Activated T-helper 1 cell treated with Interleukin-2 at 50 U/mL for 16 hours (primary cell): Measurements from ENCODE around the gene KRTAP10-4.
"Not testable (repeated sequence)": the region's sequence is repeated elsewhere in the genome, so short reads cannot be mapped to it uniquely, and the experiment has no call there.

Experiments
- DNase-seq: peaks from one replicate; pipeline ENCODE4 v3.0.0-alpha.2; 2020; ENCODE audit warnings: low read depth

KRTAP10-4 gene

DNA sequence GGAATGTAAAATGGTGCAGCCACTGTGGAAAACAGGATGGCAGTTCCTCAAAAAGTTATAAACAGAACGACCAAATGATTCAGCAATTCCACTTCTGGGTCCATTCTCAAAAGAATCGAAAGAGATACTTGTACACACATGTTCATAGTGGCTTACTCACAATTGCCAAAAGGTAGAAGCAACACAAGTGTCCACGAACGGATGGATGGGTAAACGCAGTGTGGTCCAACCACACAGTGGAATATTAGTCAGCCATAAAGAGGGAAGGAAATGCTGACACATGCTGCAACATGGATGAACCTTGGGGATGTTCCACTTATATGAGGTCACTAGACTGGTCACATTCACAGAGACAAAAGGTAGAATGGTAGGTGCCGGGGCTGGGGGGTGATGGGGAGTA, 38.8 kb upstream of the KRTAP10-4 start:
- no peak for DNase-seq

DNA sequence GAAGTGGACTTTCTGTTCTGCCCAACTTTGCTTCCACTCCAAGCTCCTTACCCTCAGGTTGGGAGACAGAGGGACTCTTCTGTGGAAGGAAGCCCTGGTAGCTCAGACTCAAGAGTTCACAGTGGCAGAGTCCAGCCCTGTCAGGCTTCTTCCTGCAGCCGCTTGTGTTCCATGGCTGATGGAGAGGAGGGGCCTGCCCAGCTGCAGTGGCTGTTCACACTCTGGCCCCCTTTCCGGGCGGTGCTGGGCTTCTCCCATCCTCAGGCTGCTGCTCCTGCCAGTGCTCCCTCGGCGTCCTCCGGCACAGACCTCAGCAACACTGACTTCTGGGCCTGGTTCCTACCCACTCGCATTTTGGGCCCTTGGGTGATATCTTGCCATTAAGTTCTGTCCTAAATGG, 37.6 kb upstream of the KRTAP10-4 start:
- no peak for DNase-seq

DNA sequence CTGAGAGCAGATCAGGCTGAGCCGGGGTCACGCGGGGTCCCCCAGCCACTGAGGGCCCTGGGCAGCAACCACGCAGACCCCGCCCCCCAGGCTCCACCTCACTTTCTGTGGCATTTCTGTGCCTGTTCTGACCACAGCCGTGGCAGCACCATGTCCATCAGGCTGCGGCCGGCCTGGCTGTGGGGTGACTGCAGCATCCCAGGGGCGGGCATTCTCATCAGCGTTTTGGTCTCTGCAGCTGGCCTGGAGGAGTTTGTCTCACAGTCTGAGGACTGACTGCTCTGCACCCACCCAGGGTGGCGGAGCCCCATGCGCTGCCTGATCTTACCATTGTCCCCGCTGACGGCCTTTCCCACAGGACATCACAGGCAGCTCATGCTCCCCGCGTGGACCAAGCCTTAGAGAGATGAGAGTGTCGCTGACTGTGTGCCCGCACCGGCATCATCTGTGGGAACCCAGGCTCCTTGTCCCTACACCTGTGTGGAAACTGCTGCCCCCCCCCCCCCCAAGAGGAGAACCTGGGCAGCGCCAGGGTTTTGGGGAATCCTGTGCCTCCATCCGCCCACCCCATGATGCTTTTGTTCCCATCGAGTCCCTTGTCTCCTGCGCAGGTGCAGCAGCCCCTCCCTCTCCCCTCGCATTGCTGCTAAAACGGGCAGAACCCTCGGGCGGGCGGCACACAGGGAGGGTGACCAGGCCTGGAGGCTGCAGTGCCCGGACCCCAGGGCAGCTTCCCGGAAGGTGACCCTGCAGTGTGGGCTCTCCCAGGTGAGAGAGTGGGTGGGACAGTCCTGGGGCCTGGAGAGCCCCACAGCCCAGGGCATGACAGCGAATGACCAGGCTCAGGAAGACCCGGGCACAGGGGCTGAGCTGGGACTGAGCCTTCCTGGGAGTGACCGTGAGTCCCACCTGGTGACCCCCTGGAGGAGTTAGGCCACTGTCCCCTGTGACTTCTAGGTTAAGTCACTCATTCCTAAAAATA, 35.3 kb upstream of the KRTAP10-4 start:
- DNase-seq, result no peak

DNA sequence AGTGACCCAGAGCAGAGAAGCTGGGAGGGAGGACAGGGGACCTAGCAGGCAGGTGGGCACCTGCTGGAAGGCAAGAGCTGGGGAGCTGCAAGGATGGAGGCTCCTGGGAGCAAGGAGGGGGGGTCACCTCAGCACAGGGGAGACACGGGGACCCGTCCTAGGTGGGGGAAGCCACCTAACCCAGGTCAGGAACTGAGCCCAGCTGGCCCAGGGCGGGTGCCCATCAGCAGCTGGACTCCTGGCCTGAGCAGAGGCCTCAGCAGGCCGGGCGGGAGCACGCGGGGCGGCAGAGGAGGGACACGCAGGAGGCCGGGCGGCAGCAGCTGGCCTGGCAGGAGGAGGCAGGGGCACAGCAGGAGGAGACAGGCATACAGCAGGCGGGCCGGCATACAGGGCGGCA, 34.5 kb upstream of the KRTAP10-4 start:
- no peak for DNase-seq

DNA sequence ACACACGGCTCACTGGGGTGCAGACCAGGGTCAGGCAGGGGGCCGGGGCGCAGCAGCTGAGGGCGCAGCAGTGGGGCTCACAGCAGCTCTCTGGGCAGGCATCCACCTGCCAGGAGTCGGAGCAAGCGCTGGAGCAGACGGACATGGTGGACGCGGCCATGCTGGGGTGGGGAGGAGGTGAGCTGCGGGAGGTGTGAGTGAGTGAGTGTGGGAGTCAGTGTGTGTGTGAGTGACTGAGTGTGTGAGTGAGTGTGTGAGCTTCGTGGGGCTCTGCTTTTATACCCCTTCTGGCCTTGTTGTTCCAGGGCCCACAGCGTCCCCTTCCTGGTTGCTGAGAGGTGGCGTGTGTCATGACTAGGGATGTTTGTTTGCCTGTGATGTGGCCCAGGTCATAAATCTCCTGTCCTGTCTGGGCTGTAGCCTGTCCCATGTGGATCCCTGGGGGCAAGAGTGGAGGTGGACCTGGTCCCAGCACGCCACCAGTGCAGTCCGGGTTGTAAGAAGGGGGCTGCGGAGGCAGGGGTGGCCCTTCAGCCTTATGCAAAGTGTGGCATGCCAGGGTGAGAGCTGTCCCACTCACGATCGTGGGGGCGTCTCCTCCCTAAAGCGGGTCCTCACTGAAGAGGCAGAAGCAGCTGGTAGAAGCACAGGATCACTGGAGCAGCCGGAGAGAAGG, 33.4 kb upstream of the KRTAP10-4 start, which contains the start of gene KRTAP10-1:
TSS of gene KRTAP10-1 (minus strand) at position 205 of the 676 bp plus-strand sequence. CDS start at position 160, 45 bp downstream.
- no peak for DNase-seq

DNA sequence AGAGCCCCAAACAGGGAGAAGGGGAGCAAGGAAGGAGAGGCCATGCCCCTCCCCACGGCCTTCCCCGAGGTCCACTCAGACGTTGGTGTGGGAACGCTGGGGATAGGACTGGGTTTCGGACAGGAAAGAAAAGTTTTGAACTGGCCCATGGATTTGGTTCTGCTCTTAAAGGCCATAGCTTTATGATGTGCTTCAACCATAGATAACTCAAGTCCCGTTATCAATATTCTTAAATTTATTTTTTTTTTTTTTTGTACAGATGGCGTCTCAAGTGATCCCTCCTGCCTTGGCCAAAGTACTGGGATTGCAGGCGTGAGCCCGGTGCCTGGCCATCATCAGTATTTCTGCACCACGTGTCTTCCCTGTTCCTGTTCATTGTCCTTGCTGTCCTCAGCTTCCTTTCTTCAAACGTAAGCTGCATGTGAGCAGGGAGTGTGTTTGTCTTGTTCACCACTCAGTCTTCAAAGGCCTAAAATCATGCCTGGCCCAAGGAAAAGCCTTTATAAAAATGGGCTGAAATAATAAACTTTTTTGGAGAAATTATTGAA, 32.7 kb upstream of the KRTAP10-4 start:
- DNase-seq, result no peak

DNA sequence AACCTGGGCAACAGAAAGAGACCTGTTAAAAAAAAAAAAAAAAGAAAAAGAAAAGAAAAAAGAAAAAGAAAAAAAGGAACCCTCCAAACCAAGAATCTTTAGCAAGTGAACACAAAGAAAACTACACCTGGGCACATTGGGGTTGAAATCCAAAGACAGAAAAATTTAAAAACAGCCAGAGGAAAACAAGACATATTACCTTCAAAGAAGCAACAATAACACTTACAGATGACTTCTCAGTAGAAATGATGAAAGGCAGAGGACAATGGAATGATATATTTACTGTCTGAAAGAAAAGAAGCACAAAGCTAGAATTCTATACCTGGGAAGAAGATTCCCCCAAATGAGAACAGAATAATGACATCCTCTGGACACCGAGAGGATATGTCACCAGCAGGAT, 30.8 kb upstream of the KRTAP10-4 start:
- DNase-seq, result no peak

DNA sequence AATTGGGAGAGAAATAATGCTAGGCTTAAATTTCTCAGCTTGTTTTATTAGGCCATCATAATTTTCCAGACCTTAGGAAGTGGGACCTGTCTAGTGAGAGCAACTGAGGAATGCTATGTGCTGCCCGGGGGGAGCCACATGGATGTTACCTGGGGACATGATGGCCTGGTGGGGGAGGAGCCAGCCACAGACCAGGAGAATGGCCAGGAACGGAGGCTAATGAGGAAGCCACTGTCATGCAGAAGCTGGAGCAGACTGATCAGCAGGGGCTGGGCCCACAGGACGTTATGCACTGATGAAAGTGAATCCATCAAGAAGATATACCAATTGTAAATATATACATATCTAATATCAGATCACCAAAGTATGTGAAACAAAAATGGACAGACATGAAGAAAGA, 29.0 kb upstream of the KRTAP10-4 start:
- no peak for DNase-seq

DNA sequence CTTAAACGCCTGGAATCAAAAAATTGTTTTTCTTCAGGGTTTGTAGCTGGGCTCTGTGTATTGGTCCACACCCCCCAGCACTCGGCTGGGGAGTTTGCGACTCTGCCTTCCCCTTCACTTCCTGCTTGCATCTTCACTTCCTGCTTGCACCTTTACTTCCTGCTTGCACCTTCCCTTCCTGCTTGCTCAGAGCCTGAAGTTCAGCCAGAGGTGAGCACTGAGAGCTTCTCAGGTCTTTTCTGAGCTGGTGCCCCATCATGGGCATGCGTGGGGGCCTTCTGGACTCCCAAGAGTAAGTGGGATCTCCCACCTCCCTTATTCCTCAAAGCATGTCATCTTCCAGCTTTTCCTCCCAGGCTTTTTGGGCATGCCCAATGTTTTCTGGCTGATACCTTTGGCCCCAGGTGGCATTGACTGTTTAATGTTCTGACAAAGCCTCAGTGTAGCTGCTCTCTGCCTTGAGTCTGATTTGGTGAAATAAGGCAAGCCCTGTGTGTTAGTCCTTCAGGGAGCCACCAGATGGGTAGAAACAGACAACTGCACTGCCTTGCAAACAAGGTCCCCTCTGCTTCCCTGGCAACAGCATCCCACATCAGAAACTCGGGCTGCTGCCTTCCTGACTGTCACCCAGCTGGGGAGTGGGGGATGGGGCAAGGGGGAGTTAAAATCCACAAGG, 25.7 kb upstream of the KRTAP10-4 start:
- DNase-seq, result peak; percentile 24

DNA sequence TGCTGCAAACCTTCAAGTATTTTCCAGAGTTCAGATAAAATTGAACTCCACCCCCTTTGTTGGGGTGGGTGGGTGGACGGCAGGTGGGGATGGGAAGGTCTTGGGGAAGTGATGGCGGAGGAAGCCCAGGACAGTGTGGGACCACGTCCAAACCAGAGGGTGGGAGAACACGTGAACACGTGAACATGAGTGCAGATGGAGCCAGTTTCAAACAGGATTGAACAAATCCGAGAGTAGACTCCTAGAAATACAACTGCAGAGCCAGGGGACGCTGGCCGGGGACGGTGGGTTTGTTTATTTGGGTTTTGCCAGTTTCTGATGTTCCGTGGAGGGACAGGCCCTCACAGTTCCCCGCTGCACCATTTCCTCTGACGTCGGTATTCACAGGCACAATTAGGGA, 25.1 kb upstream of the KRTAP10-4 start:
- DNase-seq, result no peak

DNA sequence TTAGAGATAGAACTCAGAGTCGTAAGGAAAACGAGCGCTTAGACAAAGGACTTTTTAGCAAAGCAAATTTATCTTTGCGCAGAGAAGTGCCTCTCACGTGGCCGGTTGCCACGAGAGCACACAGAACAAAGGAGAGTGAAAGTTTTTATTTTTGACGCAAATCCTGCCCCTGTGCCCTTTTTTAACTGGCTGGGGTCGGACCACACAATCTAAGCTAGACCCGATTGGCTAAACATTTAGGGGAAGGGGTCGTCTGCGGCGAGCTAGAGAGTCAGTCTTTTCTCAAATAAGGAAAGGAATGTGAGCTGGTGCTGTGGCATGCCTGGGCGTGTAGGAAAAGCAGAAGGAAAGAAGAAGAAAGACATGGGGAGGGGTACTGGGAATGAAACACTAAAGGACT, 24.6 kb upstream of the KRTAP10-4 start:
- no peak for DNase-seq

DNA sequence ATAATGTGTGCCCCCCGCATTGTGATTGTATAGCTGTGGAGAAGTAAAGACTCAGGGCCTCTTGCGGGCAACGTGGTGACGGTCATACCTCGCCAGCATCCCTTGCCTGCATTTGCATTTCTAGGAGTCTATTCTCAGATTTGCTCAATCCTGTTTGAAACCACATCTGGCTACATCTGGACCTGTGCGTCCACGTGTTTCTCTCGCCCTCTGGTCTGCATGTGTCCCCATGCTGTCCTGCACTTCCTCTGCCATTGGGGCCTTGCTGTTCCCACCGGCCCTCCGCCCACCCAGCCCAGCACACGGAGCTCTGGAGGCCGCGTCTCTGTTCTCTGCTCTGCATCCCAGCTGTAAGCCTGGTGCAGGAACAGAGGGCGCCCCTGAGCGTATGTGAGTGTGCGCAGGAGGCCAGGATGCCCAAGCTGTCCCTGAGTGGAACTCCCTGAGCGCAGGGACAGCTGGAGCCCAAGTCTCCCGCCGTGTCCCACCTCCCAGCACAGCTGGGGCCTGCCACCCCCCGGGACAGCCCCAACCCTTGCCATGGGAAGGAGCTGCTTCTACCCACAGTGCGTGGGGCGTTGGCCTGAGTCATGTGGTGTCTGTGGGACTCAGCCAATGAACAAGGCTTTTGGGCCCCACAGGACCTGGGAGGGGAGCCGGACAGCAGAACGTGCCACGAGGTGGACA, 23.9 kb upstream of the KRTAP10-4 start:
- DNase-seq, result no peak

DNA sequence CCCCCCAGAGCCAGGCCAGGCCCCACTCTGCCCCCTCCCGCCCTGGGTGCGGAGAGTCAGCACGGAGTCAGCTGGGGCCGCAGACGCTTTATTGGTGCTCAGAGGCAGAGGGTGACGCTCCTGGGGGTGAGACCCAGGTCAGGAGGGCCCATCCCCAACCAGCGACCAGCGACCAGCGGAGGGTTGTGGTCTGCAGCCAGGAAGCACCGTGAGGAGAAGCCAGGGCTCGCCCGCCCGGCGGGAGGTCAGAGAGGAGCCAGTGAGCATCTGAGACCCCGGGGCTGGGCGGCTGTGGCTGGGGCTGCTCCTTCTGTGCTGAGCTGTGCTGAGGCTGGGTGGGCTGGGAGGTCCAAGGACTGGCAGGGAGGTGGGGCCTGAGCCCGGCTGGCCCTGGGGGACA, 23.2 kb upstream of the KRTAP10-4 start:
- not testable (repeated sequence) for DNase-seq

DNA sequence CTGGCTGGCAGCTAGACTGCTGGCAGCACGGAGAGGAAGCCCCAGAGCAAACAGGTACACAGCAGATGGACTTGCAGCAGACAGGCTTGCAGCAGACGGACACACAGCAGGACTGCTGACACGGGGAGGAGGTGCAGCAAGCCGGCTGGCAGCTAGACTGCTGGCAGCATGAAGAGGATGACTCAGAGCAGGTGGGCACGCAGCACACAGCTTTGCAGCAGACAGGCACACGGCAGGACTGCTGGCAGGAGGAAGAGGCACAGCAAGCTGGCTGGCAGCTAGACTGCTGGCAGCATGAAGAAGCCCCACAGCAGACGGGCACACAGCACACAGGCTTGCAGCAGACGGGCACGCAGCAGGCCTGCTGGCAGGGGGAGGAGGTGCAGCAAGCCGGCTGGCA, 22.7 kb upstream of the KRTAP10-4 start:
- DNase-seq, result no peak

DNA sequence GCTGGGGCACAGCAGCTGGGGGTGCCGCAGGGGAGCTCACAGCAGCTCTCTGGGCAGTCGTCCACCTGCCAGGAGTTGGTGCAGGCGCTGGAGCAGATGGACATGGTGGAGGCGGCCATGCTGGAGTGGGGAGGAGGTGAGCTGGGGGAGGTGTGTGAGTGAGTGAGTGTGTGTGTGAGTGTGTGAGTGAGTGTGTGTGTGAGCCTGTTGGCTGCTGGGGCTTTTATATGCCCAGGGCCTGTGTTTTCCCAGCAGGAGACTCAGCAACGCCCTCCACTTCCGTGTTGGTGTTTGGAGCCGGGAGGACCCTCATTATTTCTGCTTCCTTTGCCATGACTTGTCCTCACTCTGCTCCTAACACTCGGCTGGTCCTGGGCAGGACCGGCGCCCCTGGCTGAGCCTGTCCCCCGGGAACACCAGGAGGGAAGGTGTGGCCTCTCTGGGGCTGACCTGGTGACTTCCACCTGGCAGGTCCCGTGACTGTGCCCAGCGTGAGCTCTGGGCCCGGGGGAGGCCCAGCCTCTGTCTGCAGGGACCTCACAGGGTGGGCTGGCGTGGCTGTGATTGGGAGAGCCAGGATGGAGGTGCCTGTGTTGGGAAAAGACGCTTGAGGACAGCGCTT, 22.1 kb upstream of the KRTAP10-4 start, which contains the start of gene KRTAP10-2:
TSS of gene KRTAP10-2 (minus strand) at position 166 of the 622 bp plus-strand sequence. CDS start at position 119, 47 bp downstream.
- DNase-seq, result no peak

DNA sequence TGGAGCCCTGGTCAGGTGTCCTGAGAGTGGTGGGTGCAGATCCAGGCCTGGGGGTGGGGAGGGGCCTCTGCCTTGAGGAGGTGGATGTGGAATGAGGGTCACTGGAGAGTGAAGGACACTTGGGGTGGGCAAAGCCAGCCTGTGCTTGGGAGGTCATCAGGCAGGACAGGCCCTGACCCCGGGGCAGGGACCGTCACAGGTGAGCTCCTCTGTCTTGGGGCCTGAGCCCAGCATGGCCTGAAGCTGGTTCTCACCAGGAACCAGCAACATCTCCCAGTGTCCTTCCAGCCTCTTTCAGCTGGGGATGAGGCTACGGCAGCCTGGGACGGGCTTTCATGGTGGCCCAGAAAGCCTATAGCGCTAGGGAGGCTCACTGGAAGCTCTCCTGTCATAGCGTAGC, 21.4 kb upstream of the KRTAP10-4 start:
- DNase-seq, result no peak

DNA sequence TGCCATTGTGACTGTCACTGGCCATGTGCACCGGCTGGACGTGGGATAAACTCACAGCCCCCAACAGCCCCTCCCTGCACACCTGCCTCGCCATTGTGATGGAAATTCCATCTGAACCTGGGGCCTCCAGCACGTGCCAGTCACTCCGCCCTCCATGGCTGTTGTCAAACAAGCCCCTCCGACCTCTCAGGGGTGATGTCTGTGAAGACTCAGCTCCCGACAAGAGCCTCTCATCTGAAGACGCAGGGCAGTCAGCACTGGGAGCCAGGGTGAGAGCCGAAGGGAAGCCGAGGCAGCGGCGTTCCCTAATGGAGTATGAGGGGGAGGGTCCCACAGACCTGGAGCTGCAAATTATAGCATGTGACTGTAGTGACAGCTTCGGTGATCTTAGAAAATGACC, 20.8 kb upstream of the KRTAP10-4 start:
- DNase-seq, result no peak

DNA sequence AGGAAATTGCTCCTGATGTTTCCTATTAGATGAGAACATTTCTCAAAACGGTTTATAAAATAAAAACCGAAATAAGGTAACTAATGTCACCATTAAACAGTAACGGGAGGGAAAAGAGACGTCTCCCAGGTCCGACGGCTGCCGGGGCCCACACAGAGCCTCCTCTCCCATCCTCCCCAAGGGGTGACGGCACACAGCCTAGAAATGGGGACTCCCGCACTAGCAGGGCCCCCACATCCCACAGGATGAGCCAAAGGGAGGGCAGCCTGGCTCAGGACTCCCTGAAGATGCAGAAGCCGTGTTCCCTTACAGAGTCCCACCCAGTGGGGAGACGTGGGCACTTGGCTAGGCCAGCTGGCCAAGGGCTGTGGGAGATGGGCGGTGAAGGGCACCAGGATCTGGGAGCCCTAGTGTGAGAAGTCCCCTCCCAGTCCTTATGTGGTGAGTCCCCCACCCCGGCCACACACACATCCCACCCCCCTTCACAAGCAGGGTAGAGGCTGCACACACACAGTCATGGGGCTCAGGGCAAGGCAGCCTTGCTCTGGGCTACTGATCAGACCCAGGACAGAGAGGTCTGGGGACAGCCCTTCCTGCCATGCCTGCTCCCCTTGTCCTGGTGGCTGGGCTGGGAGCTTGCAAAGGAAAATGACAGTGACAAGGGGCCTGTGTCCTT, 18.2 kb upstream of the KRTAP10-4 start:
- no peak for DNase-seq

DNA sequence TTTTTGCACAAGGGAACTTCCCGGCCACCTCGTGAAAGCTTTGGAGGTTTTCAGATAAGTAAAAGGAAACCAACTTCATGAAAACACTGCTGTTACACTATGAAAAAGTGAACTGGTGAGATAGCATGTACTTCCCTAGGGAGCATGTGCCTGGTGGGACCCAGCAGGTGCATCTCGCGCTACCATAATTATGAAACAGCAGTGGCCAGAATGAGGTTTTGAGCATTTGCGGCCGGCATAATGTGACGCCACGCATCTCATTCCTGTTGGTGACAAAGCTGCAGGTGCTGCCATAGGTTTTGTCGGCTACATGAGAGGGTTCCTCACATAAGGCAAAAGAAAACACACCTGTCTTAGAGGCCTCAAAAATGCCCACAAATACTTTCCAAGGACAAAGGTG, 16.6 kb upstream of the KRTAP10-4 start:
- no peak for DNase-seq

DNA sequence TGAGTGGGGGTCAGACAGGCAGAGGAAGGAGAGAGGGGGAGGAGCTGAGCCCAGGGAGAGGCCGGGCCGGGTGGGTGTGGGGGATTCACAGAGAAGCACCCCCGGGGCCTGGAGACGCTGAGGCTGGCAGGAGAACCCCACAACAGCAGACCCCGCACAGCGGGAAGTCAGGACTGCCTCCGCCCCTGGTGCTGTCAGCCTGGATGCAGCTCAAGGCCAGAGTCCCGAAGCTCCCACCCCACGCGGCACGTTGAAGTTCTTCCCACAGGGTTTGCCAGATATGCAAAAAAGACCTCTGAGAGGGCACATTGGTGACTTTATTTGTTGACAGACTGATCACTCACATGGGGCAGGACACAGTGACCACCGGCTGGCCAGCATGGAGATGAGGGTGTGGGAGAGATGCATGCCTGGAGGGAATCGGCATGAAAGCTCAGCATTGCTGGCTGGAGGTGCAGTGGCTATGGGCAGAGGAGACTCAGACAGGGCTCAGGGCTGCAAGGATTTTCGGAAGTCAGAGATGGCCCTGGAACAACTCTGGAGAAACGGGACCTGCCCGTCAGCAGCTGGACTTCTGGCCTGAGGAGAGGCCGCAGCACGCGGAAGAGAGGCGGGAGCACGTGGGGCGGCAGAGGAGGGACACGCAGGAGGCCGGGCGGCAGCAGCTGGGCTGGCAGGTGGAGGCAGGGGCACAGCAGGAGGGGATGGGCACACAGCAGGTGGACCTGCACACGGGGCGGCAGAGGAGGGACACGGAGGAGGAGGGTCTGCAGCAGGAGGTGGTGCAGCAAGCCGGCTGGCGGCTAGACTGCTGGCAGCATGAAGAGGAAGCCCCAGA, 15.8 kb upstream of the KRTAP10-4 start:
- no peak for DNase-seq
